Endothelial cell of umbilical vein (primary cell): Measurements from ENCODE around the gene CYP2A7.

Experiments
- CTCF ChIP-seq, 2 donors: IDR thresholded peaks; 1 replicate in 1 of 2; 2 replicates in 1 of 2; pipeline ENCODE4 v1.5.1; 2011; ENCODE audit warnings: low read length in 2 of 2, mild to moderate bottlenecking in 2 of 2, moderate library complexity in 2 of 2, control low read depth in 1 of 2, inconsistent platforms in 1 of 2, low read depth in 1 of 2; ENCODE audit not compliant: insufficient read depth in 1 of 2; ENCODE audit errors: extremely low read depth in 1 of 2
- TF ChIP-seq, protein P1 (sequence below): IDR thresholded peaks from 2 replicates; pipeline ENCODE4 v1.6.1; 2011; ENCODE audit not compliant: insufficient read depth, insufficient read length

DNA sequence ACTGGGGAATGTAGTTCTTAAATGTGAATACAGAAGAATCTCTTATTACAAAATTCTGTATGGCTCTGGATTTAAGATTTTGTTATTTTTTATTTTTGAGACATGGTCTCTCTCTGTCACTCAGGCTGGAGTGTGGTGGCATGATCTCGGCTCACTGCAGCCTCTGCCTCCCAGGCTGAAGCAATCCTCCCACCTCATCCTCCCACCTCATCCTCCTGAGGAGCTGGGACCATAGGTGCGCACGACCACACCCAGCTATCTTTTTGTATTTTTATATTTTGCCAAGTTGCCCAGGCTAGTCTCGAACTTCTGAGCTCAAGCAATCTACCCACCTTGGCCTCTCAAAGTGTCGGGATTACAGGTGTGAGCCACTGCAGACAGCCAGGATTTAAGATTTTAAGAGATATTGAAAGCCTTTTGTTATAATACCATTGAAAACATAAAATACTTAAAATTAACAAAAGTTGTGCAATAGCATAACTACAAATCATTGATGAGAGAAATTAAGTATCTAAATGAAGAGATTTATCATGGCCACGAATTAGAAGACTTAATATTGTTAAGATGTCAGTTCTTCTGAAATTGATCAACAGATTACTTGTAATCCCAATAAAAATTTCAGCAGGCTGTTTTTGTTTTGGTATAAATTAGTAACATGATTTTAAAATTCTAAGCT is 45.1 kb downstream of the CYP2A7 start:
- TF ChIP-seq CTCF (IDR thresholded peaks at IDR 0.05; ENCODE audit: extremely low read depth in 1 of 2, insufficient read depth in 1 of 2, low read depth in 1 of 2, low read length in 2 of 2) = no peak
- TF ChIP-seq, protein P1, sequence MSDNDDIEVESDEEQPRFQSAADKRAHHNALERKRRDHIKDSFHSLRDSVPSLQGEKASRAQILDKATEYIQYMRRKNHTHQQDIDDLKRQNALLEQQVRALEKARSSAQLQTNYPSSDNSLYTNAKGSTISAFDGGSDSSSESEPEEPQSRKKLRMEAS = no peak
